K562 (cell line): Measurements from ENCODE around the gene UMAD1. TPM values are rescaled to one million over a fixed set of nuclear protein-coding genes. Genes with fewer than 3 reads are reported as not detected.

Experiments used
- ATAC-seq: fragments of 200-7000 bp; cut with Tn5 transposase; 3 replicates; pipeline ENCODE4 v1.9.1; 2020; ENCODE audit warnings: moderate library complexity
- BruUV-seq: library from RNA; stranded (reverse); fragments of 400-500 nt; replicated peaks from 2 replicates; lab custom pipeline; 2021; lab: Mats Ljungman, UMichigan
- CTCF ChIA-PET: fragments of 300-600 bp; formaldehyde crosslinking; extraction: SDS; loops from one replicate; lab custom pipeline; 2021; ENCODE audit warnings: low intra/inter-chr PET ratio; lab: Yijun Ruan, JAX
- POLR2A ChIA-PET: fragments of 300-600, 350-650 bp; sonication (Branson Sonifier 250); formaldehyde crosslinking; extraction: SDS; loops from one replicate; lab custom pipeline; 2021; ENCODE audit warnings: antibody characterized with exemption, inconsistent platforms; lab: Yijun Ruan, JAX
- DNase-seq, 4 experiments: peaks; one replicate each; pipeline versions ENCODE4 v3.0.0 to v3.0.0-alpha.2; 2011 to 2018; ENCODE audit warnings: low spot score in 3 of 4, mixed read lengths in 3 of 4; ENCODE audit errors: extremely low read depth in 1 of 4
- FAIRE-seq: peaks from 2 replicates; lab custom pipeline; 2011; peaks lifted over from hg19 to GRCh38; lab: Jason Lieb, UNC
- H2AFZ ChIP-seq: 2 replicates; pipeline ENCODE4 v1.6.0; 2011; ENCODE audit warnings: low read depth, low read length, control low read depth, inconsistent platforms
- H3K27ac ChIP-seq: fragments of 200-600 bp; 3 replicates; pipeline ENCODE4 v1.8.0; 2011; ENCODE audit warnings: low read depth, mild to moderate bottlenecking, control low read depth, inconsistent platforms, low read length, moderate library complexity, mixed read lengths; ENCODE audit errors: extremely low read depth
- H3K27me3 ChIP-seq, 2 experiments: fragments of 300-600 bp in 1 of 2; 2 replicates in 1 of 2; 3 replicates in 1 of 2; pipeline versions ENCODE4 v1.6.0 to v1.8.0; 2011; ENCODE audit warnings: inconsistent platforms in 2 of 2, low read length in 2 of 2, mild to moderate bottlenecking in 1 of 2, mixed read lengths in 1 of 2, moderate library complexity in 1 of 2; ENCODE audit not compliant: control insufficient read depth in 2 of 2, insufficient read depth in 2 of 2
- H3K36me3 ChIP-seq: fragments of 300-600 bp; 3 replicates; pipeline ENCODE4 v1.8.0; 2011; ENCODE audit warnings: mild to moderate bottlenecking, low read length, inconsistent platforms; ENCODE audit not compliant: control insufficient read depth, insufficient read depth
- H3K4me1 ChIP-seq, 2 experiments: fragments of 200-600 bp in 1 of 2; replicated peaks in 1 of 2; 2 replicates in 1 of 2; 3 replicates in 1 of 2; pipeline versions ENCODE4 v1.5.1 to v1.8.0; 2011; ENCODE audit warnings: inconsistent platforms in 2 of 2, low read length in 2 of 2, mild to moderate bottlenecking in 1 of 2, mixed read lengths in 1 of 2, moderate library complexity in 1 of 2; ENCODE audit not compliant: control insufficient read depth in 2 of 2, insufficient read depth in 2 of 2
- H3K4me2 ChIP-seq: 2 replicates; pipeline ENCODE4 v1.6.1; 2011; ENCODE audit warnings: low read length, control low read depth, inconsistent platforms, mixed read lengths; ENCODE audit not compliant: insufficient read depth
- H3K4me3 ChIP-seq: fragments of 200-600 bp; sonication (generic), shearing (Covaris generic); 2 replicates; pipeline ENCODE4 v1.5.1; 2016; ENCODE audit warnings: control low read depth, inconsistent platforms
- H3K79me2 ChIP-seq: fragments of 200-600 bp; 3 replicates; pipeline ENCODE4 v1.8.0; 2011; ENCODE audit warnings: low read length, inconsistent platforms; ENCODE audit not compliant: control insufficient read depth, insufficient read depth
- H3K9ac ChIP-seq, 2 experiments: 2 replicates each; pipeline versions ENCODE4 v1.6.0 to v1.6.1; 2011; ENCODE audit warnings: low read depth in 2 of 2, low read length in 2 of 2, control low read depth in 1 of 2, inconsistent platforms in 1 of 2, mild to moderate bottlenecking in 1 of 2, mixed read lengths in 1 of 2; ENCODE audit not compliant: insufficient read depth in 1 of 2
- H3K9me1 ChIP-seq: one replicate; pipeline ENCODE4 v1.6.0; 2011; ENCODE audit warnings: inconsistent platforms, mild to moderate bottlenecking, low read length, moderate library complexity; ENCODE audit not compliant: control insufficient read depth, insufficient read depth
- H3K9me3 ChIP-seq: replicated peaks from 2 replicates; pipeline ENCODE4 v1.5.1; 2011; ENCODE audit warnings: low read depth, low read length, inconsistent platforms; ENCODE audit not compliant: control insufficient read depth, insufficient read depth
- H4K20me1 ChIP-seq: replicated peaks from 2 replicates; pipeline ENCODE4 v1.6.1; 2011; ENCODE audit warnings: low read length, inconsistent platforms, mixed read lengths; ENCODE audit not compliant: control insufficient read depth, insufficient read depth
- BCOR ChIP-seq: fragments of 450-650 bp; IDR thresholded peaks from 2 replicates; pipeline ENCODE4 v1.6.1; 2016
- CEBPG ChIP-seq, 3 experiments: fragments of 200-800 bp in 1 of 3; sonication (Bioruptor generic) in 1 of 3; sonication (generic) in 1 of 3; formaldehyde crosslinking in 1 of 3; IDR thresholded peaks in 2 of 3; conservative IDR thresholded peaks in 1 of 3; 2 replicates each; pipeline versions ENCODE4 v1.6.1 to v1.8.0; 2016 to 2022; ENCODE audit warnings: missing compliant biosample characterization in 2 of 3, missing genetic modification characterization in 2 of 3, mild to moderate bottlenecking in 1 of 3, missing genetic modification reagents in 1 of 3
- CREBBP ChIP-seq: IDR thresholded peaks from one replicate; pipeline ENCODE4 v1.6.1; 2012; ENCODE audit warnings: low read depth, mild to moderate bottlenecking, control low read depth, inconsistent platforms, low read length
- FOXK1 ChIP-seq: sonication (generic); formaldehyde crosslinking; IDR thresholded peaks from 2 replicates; pipeline ENCODE4 v1.8.0; 2022; ENCODE audit warnings: missing genetic modification reagents, mild to moderate bottlenecking, borderline replicate concordance
- HDAC2 ChIP-seq: fragments of 450-650 bp; IDR thresholded peaks from 2 replicates; pipeline ENCODE4 v1.6.1; 2016; ENCODE audit warnings: mild to moderate bottlenecking
- JUNB ChIP-seq: fragments of 450-650 bp; formaldehyde crosslinking; conservative IDR thresholded peaks from 2 replicates; pipeline ENCODE4 v1.4.0; 2020; ENCODE audit warnings: mild to moderate bottlenecking
- KLF10 ChIP-seq: fragments of 250-450 bp; sonication (Bioruptor Pico); IDR thresholded peaks from 2 replicates; pipeline ENCODE4 v1.6.1; 2021; ENCODE audit warnings: matching md5 sums
- NR3C1 ChIP-seq: sonication (generic); formaldehyde crosslinking; IDR thresholded peaks from 2 replicates; pipeline ENCODE4 v1.8.1; 2022; ENCODE audit warnings: missing genetic modification reagents
- TAF1 ChIP-seq: IDR thresholded peaks from 2 replicates; pipeline ENCODE4 v1.6.1; 2011; ENCODE audit warnings: mild to moderate bottlenecking, low read length, moderate library complexity; ENCODE audit not compliant: insufficient read depth, control insufficient read depth, severe bottlenecking; ENCODE audit errors: extremely low read depth
- XRCC4 ChIP-seq: IDR thresholded peaks from one replicate; pipeline ENCODE4 v1.6.1; 2011; ENCODE audit not compliant: insufficient read depth, insufficient read length; ENCODE audit errors: extremely low read depth
- ZNF165 ChIP-seq: fragments of 250-450 bp; sonication (Bioruptor Pico); IDR thresholded peaks from 2 replicates; pipeline ENCODE4 v1.4.0; 2020; ENCODE audit warnings: borderline replicate concordance
- WGBS: fragments of 100-300 bp; shearing (Covaris generic); methylation state at CpG from one replicate; pipeline ENCODE4 v1.1.6; 2016; ENCODE audit warnings: low coverage, mixed read lengths; ENCODE audit not compliant: insufficient coverage; ENCODE audit errors: missing lambda C conversion rate; 5-methylcytosine and 5-hydroxymethylcytosine counted together
- in situ Hi-C: fragments of 300-500 bp; cut with MboI; formaldehyde crosslinking; loops from 4 replicates; pipeline ENCODE4 v1.15.0; 2018; ENCODE audit warnings: inconsistent platforms, mixed read lengths
- intact Hi-C: fragments of 100-400 bp; cut with micrococcal nuclease; formaldehyde crosslinking; loops from 2 replicates; pipeline ENCODE4 v1.14.2; 2022
- polyA plus RNA-seq, 8 experiments: library from polyadenylated mRNA; depleted of rRNA in 4 of 8; stranded (reverse) in 5 of 8; unstranded in 3 of 8; fragments of >200 nt; fragmentation: Nextera tagmentation in 2 of 8; fragmentation: Illumina TruSeq in 1 of 8; extraction: Ambion mirVana in 2 of 8; extraction: Trizol in 1 of 8; gene quantifications; 2 replicates each; pipeline versions ENCODE4 v1.2.1 to v1.2.3, GENCODE V29; 2011 to 2014; ENCODE audit warnings: inconsistent platforms in 1 of 8, missing spikeins in 1 of 8
- total RNA-seq, 7 experiments: library from RNA; depleted of rRNA in 6 of 7; stranded (reverse); fragments of >200 nt in 6 of 7; fragmentation: Illumina TruSeq in 2 of 7; extraction: Trizol in 2 of 7; gene quantifications; 2 replicates each; pipeline versions ENCODE4 v1.2.1 to v1.2.3, GENCODE V29; 2011 to 2021; ENCODE audit warnings: low replicate concordance in 1 of 7
- TF ChIP-seq, protein P1 (sequence below), 2 experiments: fragments of 450-650 bp; conservative IDR thresholded peaks; 2 replicates each; pipeline ENCODE4 v1.6.1; 2017; ENCODE audit warnings: mild to moderate bottlenecking in 2 of 2, moderate library complexity in 2 of 2
- TF ChIP-seq, protein P2 (sequence below), 3 experiments: IDR thresholded peaks in 2 of 3; conservative IDR thresholded peaks in 1 of 3; 2 replicates each; pipeline ENCODE4 v1.5.1; 2011 to 2012; ENCODE audit warnings: low read length in 3 of 3, mild to moderate bottlenecking in 3 of 3, control low read depth in 2 of 3, improper control_type of control experiment in 1 of 3, inconsistent platforms in 1 of 3, low read depth in 1 of 3, mixed read lengths in 1 of 3, moderate library complexity in 1 of 3; ENCODE audit not compliant: insufficient read depth in 2 of 3

Gene UMAD1
- total and polyA plus RNA-seq, 9 of the 15 experiments (the other 6 are each of a cell fraction or from before 2014, with no cell fraction given): 9.0 to 26.7 (median 13.3) TPM

DNA sequence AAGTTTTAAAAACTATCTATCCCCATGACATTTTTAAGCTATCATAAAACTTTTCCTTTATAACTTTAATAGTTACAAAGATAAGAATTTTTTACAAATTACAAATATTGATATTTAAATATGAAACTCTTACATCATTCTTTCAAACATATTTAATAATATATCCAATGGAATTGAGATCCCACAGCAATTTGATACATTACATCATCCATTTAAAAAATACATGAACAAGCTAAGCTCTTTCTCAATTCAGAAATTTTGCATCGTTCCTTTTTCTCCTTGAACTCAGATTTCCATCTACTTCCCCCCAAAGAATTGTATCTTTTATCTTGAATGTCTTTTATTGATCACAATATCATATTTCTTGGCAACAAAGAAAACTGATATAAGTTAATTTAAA lies 209.6 kb downstream of the UMAD1 start:
- Histone ChIP-seq H3K9ac (no peak overlapping the region), H4K20me1 (no peaks in the 10 kb centered on the region), H3K27me3 (no peaks in the 10 kb centered on the region), H3K4me1 (no peaks in the 10 kb centered on the region), H3K9me1 (no peaks in the 10 kb centered on the region), H3K9me3 (peaks cover 2% of the 10 kb centered on the region), H3K79me2 (no peaks in the 10 kb centered on the region), H3K4me2 (no peak overlapping the region), H2AFZ (no peak overlapping the region), H3K4me3 (no peak overlapping the region), H3K36me3 (no peaks in the 10 kb centered on the region), H3K27ac (no peak overlapping the region)
- no peak for DNase-seq
- ChIA-PET CTCF (no interaction called here), POLR2A (interaction anchor here (0.6 to 1.1 kb wide), 3 partner anchors 10 to 66 kb away, joined by 3 to 4 read pairs (median 3); no protein-coding TSS in a partner anchor)
- no peak for TF ChIP-seq NR3C1 (CRISPR knock-in tag)
- no peak for TF ChIP-seq ZNF165
- TF ChIP-seq XRCC4: no peak
- TF ChIP-seq CEBPG (CRISPR knock-in tag; IDR thresholded peaks at IDR 0.05): no peak
- peak; percentile 17 to 32; a peak in 1 of 4 replicates for TF ChIP-seq CEBPG (tag; conservative IDR thresholded peaks at IDR 0.05 in 1 of 2, IDR thresholded peaks at IDR 0.05 in 1 of 2)
- no peak for TF ChIP-seq FOXK1 (CRISPR knock-in tag)
- TF ChIP-seq JUNB (CRISPR knock-in tag): no peak
- intact Hi-C loops (no loop called here), in situ Hi-C loops (no loop called here)
- no TSS peak for BruUV-seq
- WGBS: 20% methylated on average over 1 of the region's 1 CpG
- no peak for FAIRE-seq
- ATAC-seq: no peak

DNA sequence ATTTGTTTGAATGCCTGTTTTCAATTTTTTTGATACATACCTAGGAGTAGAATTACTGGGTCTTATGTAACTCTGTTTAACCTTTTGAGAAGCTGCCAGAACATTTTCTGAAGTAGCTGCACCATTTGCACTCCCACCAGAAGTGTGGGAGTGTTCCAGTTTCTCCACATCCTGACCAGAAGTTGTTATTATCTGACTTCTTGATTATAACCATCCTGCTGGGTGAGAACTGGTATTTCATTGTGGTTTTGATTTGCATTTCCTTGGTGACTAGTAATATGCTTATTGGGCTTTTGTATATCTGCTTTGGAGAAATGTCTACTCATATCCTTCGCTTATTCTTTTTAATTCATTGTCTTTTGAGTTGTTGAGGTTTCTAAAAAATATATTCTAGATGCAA lies 210.8 kb downstream of the UMAD1 start:
- in situ Hi-C loops (no loop called here), intact Hi-C loops (no loop called here)
- peaks cover 5% of the 10 kb centered on the region for H3K9me3 ChIP-seq
- no peaks in the 10 kb centered on the region for H4K20me1 ChIP-seq
- DNase-seq: no peak
- WGBS: 38% methylated on average over 1 of the region's 1 CpG
- ATAC-seq: no peak
- no peak overlapping the region for H3K9ac ChIP-seq
- POLR2A ChIA-PET: no interaction called here
- H3K9me1 ChIP-seq: no peaks in the 10 kb centered on the region
- H3K4me1 ChIP-seq: no peaks in the 10 kb centered on the region
- peak; percentile 23 for FAIRE-seq
- CTCF ChIA-PET: no interaction called here
- H3K27ac ChIP-seq: no peak overlapping the region
- no peaks in the 10 kb centered on the region for H3K27me3 ChIP-seq
- no TSS peak for BruUV-seq
- no peaks in the 10 kb centered on the region for H3K79me2 ChIP-seq
- no peak overlapping the region for H3K4me3 ChIP-seq
- H3K4me2 ChIP-seq: no peak overlapping the region
- H2AFZ ChIP-seq: no peak overlapping the region
- H3K36me3 ChIP-seq: no peaks in the 10 kb centered on the region
- TF ChIP-seq BCOR: no peak
- no peak for TF ChIP-seq CREBBP
- TF ChIP-seq, protein P1, sequence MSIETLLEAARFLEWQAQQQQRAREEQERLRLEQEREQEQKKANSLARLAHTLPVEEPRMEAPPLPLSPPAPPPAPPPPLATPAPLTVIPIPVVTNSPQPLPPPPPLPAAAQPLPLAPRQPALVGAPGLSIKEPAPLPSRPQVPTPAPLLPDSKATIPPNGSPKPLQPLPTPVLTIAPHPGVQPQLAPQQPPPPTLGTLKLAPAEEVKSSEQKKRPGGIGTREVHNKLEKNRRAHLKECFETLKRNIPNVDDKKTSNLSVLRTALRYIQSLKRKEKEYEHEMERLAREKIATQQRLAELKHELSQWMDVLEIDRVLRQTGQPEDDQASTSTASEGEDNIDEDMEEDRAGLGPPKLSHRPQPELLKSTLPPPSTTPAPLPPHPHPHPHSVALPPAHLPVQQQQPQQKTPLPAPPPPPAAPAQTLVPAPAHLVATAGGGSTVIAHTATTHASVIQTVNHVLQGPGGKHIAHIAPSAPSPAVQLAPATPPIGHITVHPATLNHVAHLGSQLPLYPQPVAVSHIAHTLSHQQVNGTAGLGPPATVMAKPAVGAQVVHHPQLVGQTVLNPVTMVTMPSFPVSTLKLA (conservative IDR thresholded peaks at IDR 0.05): no peak
- no peak for TF ChIP-seq HDAC2
- no peak for TF ChIP-seq TAF1
- TF ChIP-seq KLF10 (CRISPR knock-in tag): no peak
- no peak for TF ChIP-seq ZNF165
- TF ChIP-seq, protein P2, sequence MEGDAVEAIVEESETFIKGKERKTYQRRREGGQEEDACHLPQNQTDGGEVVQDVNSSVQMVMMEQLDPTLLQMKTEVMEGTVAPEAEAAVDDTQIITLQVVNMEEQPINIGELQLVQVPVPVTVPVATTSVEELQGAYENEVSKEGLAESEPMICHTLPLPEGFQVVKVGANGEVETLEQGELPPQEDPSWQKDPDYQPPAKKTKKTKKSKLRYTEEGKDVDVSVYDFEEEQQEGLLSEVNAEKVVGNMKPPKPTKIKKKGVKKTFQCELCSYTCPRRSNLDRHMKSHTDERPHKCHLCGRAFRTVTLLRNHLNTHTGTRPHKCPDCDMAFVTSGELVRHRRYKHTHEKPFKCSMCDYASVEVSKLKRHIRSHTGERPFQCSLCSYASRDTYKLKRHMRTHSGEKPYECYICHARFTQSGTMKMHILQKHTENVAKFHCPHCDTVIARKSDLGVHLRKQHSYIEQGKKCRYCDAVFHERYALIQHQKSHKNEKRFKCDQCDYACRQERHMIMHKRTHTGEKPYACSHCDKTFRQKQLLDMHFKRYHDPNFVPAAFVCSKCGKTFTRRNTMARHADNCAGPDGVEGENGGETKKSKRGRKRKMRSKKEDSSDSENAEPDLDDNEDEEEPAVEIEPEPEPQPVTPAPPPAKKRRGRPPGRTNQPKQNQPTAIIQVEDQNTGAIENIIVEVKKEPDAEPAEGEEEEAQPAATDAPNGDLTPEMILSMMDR (IDR thresholded peaks at IDR 0.05 in 2 of 3, conservative IDR thresholded peaks at IDR 0.05 in 1 of 3; ENCODE audit: insufficient read depth in 2 of 3, low read depth in 1 of 3, low read length in 3 of 3): no peak
